SK-N-SH treated with all-trans-retinoic acid at 6 μM for 48 hours (cell line): Measurements from ENCODE around the gene QRSL1.

ENCODE experiments used
- ATAC-seq: fragments of 200-7000 bp; cut with Tn5 transposase; 3 replicates; pipeline ENCODE4 v1.9.1; 2020; ENCODE audit warnings: mild to moderate bottlenecking, moderate library complexity
- ARNTL ChIP-seq: fragments of 450-650 bp; formaldehyde crosslinking; IDR thresholded peaks from 2 replicates; pipeline ENCODE4 v1.5.0; 2020; ENCODE audit warnings: low read depth, mild to moderate bottlenecking, moderate library complexity, borderline replicate concordance
- BACH2 ChIP-seq: fragments of 250-450 bp; sonication (Bioruptor Pico); IDR thresholded peaks from 2 replicates; pipeline ENCODE4 v1.9.0; 2021; ENCODE audit warnings: mild to moderate bottlenecking, borderline replicate concordance
- CSDC2 ChIP-seq: fragments of 250-450 bp; sonication (Bioruptor Pico); IDR thresholded peaks from 2 replicates; pipeline ENCODE4 v1.5.0; 2020; ENCODE audit warnings: mild to moderate bottlenecking, moderate library complexity
- CSRNP3 ChIP-seq: fragments of 250-450 bp; sonication (Bioruptor Pico); IDR thresholded peaks from 2 replicates; pipeline ENCODE4 v1.5.1; 2021; ENCODE audit warnings: mild to moderate bottlenecking, moderate library complexity
- GLIS3 ChIP-seq: fragments of 250-450 bp; sonication (Bioruptor Pico); IDR thresholded peaks from 2 replicates; pipeline ENCODE4 v1.5.0; 2020; ENCODE audit warnings: mild to moderate bottlenecking, moderate library complexity
- PPARA ChIP-seq: fragments of 250-450 bp; sonication (Bioruptor Pico); IDR thresholded peaks from 2 replicates; pipeline ENCODE4 v1.5.0; 2020; ENCODE audit warnings: mild to moderate bottlenecking, borderline replicate concordance
- RARB ChIP-seq: fragments of 250-450 bp; sonication (Bioruptor Pico); IDR thresholded peaks from 2 replicates; pipeline ENCODE4 v1.8.0; 2021; ENCODE audit warnings: mild to moderate bottlenecking, moderate library complexity
- SNAI2 ChIP-seq: fragments of 250-450 bp; sonication (Bioruptor Pico); IDR thresholded peaks from 2 replicates; pipeline ENCODE4 v1.5.0; 2020; ENCODE audit warnings: mild to moderate bottlenecking, moderate library complexity
- TCF4 ChIP-seq: fragments of 250-450 bp; sonication (Bioruptor Pico); IDR thresholded peaks from 2 replicates; pipeline ENCODE4 v1.8.0; 2021; ENCODE audit warnings: mild to moderate bottlenecking, moderate library complexity, borderline replicate concordance
- TOX ChIP-seq: fragments of 250-450 bp; sonication (Bioruptor Pico); IDR thresholded peaks from 2 replicates; pipeline ENCODE4 v1.8.0; 2021; ENCODE audit warnings: mild to moderate bottlenecking, moderate library complexity, borderline replicate concordance
- ZFP30 ChIP-seq: fragments of 450-650 bp; formaldehyde crosslinking; IDR thresholded peaks from 2 replicates; pipeline ENCODE4 v1.5.0; 2022; ENCODE audit warnings: mild to moderate bottlenecking, moderate library complexity
- ZNF565 ChIP-seq: fragments of 450-650 bp; formaldehyde crosslinking; conservative IDR thresholded peaks from 2 replicates; pipeline ENCODE4 v1.5.0; 2020; ENCODE audit warnings: low read depth, mild to moderate bottlenecking, moderate library complexity
- ZNF70 ChIP-seq: fragments of 450-650 bp; formaldehyde crosslinking; IDR thresholded peaks from 2 replicates; pipeline ENCODE4 v1.5.0; 2020; ENCODE audit warnings: mild to moderate bottlenecking, moderate library complexity
- ZNF8 ChIP-seq: fragments of 450-650 bp; formaldehyde crosslinking; IDR thresholded peaks from 2 replicates; pipeline ENCODE4 v1.5.0; 2020; ENCODE audit warnings: mild to moderate bottlenecking, moderate library complexity
- TF ChIP-seq, protein P1 (sequence below): fragments of 250-450 bp; sonication (Bioruptor Pico); IDR thresholded peaks from 2 replicates; pipeline ENCODE4 v1.5.0; 2020; ENCODE audit warnings: mild to moderate bottlenecking, moderate library complexity
- TF ChIP-seq, protein P2 (sequence below): fragments of 250-450 bp; sonication (Bioruptor Pico); IDR thresholded peaks from 2 replicates; pipeline ENCODE4 v1.8.0; 2021; ENCODE audit warnings: low read depth, mild to moderate bottlenecking, moderate library complexity, borderline replicate concordance
- TF ChIP-seq, protein P3 (sequence below): fragments of 250-450 bp; sonication (Bioruptor Pico); IDR thresholded peaks from 2 replicates; pipeline ENCODE4 v1.8.0; 2020; ENCODE audit warnings: mild to moderate bottlenecking, moderate library complexity, borderline replicate concordance

QRSL1 gene

GRCh38 chr6:106642476-106642875, 13.1 kb downstream of the QRSL1 start (continued):
- TF ChIP-seq, protein P1, sequence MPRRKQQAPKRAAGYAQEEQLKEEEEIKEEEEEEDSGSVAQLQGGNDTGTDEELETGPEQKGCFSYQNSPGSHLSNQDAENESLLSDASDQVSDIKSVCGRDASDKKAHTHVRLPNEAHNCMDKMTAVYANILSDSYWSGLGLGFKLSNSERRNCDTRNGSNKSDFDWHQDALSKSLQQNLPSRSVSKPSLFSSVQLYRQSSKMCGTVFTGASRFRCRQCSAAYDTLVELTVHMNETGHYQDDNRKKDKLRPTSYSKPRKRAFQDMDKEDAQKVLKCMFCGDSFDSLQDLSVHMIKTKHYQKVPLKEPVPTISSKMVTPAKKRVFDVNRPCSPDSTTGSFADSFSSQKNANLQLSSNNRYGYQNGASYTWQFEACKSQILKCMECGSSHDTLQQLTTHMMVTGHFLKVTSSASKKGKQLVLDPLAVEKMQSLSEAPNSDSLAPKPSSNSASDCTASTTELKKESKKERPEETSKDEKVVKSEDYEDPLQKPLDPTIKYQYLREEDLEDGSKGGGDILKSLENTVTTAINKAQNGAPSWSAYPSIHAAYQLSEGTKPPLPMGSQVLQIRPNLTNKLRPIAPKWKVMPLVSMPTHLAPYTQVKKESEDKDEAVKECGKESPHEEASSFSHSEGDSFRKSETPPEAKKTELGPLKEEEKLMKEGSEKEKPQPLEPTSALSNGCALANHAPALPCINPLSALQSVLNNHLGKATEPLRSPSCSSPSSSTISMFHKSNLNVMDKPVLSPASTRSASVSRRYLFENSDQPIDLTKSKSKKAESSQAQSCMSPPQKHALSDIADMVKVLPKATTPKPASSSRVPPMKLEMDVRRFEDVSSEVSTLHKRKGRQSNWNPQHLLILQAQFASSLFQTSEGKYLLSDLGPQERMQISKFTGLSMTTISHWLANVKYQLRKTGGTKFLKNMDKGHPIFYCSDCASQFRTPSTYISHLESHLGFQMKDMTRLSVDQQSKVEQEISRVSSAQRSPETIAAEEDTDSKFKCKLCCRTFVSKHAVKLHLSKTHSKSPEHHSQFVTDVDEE (CRISPR knock-in tag): no peak
- no peak for TF ChIP-seq RARB (CRISPR knock-in tag)
- TF ChIP-seq, all 23 proteins: peak for 0

GRCh38 chr6:106643061-106643460, 13.7 kb downstream of the QRSL1 start:
- ATAC-seq: no peak
- TF ChIP-seq PPARA (CRISPR knock-in tag): no peak
- TF ChIP-seq GLIS3 (CRISPR knock-in tag): no peak
- TF ChIP-seq ZFP30 (CRISPR knock-in tag): no peak
- TF ChIP-seq ARNTL (CRISPR knock-in tag): no peak
- TF ChIP-seq ZNF565 (CRISPR knock-in tag): no peak
- no peak for TF ChIP-seq ZNF8 (CRISPR knock-in tag)
- no peak for TF ChIP-seq TOX (CRISPR knock-in tag)
- TF ChIP-seq TCF4 (CRISPR knock-in tag): no peak
- TF ChIP-seq CSDC2: no peak
- TF ChIP-seq BACH2 (CRISPR knock-in tag): no peak
- TF ChIP-seq, all 23 proteins: peak for 0

DNA sequence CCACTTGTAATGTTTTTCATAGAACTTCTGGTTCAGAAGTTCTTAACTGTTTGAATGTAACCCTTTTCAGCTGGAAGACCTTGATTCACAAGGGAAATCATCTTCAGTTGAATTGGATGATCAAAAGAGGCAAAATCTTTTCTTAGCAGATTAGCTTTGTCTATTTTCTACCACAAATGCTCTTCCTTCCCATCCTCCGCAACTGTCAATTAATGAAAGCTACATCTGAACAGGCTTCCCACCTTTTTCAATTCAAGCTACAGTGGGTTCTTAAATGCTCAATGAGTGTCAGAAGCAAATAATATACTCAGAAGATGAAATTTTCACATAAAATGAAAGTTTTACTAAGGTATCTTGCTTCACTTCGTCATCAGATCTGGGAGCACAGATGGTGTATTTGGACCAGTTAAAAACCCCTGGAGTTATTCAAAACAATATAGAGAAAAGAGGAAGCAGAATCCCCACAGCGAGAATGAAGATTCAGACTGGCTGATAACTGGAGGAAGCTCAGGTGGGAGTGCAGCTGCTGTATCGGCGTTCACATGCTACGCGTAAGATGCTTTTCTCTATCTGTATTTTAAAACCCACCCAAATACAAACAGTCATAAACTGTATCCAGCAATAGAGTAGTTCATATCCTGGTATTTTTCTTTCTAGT, 19.4 kb downstream of the QRSL1 start:
- no peak for TF ChIP-seq SNAI2 (CRISPR knock-in tag)
- no peak for TF ChIP-seq GLIS3 (CRISPR knock-in tag)
- TF ChIP-seq, all 23 proteins: peak for 0
- no peak for ATAC-seq

GRCh38 chr6:106658469-106658868, 29.1 kb downstream of the QRSL1 start:
- ATAC-seq: no peak
- TF ChIP-seq, protein P2, sequence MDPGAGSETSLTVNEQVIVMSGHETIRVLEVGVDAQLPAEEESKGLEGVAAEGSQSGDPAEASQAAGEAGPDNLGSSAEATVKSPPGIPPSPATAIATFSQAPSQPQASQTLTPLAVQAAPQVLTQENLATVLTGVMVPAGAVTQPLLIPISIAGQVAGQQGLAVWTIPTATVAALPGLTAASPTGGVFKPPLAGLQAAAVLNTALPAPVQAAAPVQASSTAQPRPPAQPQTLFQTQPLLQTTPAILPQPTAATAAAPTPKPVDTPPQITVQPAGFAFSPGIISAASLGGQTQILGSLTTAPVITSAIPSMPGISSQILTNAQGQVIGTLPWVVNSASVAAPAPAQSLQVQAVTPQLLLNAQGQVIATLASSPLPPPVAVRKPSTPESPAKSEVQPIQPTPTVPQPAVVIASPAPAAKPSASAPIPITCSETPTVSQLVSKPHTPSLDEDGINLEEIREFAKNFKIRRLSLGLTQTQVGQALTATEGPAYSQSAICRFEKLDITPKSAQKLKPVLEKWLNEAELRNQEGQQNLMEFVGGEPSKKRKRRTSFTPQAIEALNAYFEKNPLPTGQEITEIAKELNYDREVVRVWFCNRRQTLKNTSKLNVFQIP: no peak
- no peak for TF ChIP-seq CSDC2
- TF ChIP-seq SNAI2 (CRISPR knock-in tag): no peak
- no peak for TF ChIP-seq CSRNP3 (CRISPR knock-in tag)
- TF ChIP-seq ZNF565 (CRISPR knock-in tag): no peak
- TF ChIP-seq ZNF70 (CRISPR knock-in tag): no peak

DNA sequence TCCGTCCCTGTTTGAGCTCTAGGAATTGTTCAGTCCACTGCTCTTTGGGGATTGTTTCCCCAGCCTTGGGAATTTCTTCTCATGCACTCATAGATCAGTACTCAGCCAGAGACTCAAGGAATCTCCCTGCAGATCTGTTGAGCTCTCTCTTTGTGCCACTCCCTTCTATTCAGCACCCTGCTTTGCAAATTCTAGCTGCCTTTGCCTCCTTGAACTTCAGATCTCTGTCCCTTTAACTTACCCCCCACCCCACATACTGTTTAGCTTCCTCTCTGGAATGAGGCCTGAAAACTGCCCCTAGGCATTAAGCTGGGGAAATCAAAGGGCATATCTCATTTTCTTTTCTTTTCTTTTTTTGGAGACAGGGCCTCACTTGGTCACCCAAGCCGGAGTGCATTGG, 30.5 kb downstream of the QRSL1 start:
- no peak for ATAC-seq
- no peak for TF ChIP-seq GLIS3 (CRISPR knock-in tag)
- TF ChIP-seq ZNF565 (CRISPR knock-in tag): no peak
- TF ChIP-seq, protein P1 (CRISPR knock-in tag): no peak
- TF ChIP-seq, protein P3, sequence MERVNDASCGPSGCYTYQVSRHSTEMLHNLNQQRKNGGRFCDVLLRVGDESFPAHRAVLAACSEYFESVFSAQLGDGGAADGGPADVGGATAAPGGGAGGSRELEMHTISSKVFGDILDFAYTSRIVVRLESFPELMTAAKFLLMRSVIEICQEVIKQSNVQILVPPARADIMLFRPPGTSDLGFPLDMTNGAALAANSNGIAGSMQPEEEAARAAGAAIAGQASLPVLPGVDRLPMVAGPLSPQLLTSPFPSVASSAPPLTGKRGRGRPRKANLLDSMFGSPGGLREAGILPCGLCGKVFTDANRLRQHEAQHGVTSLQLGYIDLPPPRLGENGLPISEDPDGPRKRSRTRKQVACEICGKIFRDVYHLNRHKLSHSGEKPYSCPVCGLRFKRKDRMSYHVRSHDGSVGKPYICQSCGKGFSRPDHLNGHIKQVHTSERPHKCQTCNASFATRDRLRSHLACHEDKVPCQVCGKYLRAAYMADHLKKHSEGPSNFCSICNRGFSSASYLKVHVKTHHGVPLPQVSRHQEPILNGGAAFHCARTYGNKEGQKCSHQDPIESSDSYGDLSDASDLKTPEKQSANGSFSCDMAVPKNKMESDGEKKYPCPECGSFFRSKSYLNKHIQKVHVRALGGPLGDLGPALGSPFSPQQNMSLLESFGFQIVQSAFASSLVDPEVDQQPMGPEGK (CRISPR knock-in tag): no peak
